ENCODE results near the gene BPIFA2.

The BPIFA2 gene

GRCh38 chr20:33203444-33203843 is 35.5 kb downstream of the BPIFA2 start:
- DNase-seq: no peak

- DNase-seq: peak; percentile 52
These were observed 41.8 kb downstream of the BPIFA2 start for GRCh38 chr20:33209789-33210188.

- DNase-seq: no peak
These were observed 42.4 kb downstream of the BPIFA2 start for GRCh38 chr20:33210371-33210770.

GRCh38 chr20:33211817-33212424 is 44.0 kb downstream of the BPIFA2 start:
- DNase-seq: peak; percentile 53

- DNase-seq: no peak
These were observed 49.1 kb downstream of the BPIFA2 start, which contains the start of gene BPIFA3 for GRCh38 chr20:33217052-33217451. Gene BPIFA3 (plus strand): TSS chr20:33217352. CDS start chr20:33217537, 185 bp downstream.

- no peak for DNase-seq
These were observed 56.4 kb downstream of the BPIFA2 start for GRCh38 chr20:33224399-33224798.

- DNase-seq: peak; percentile 10
These were observed 61.9 kb downstream of the BPIFA2 start for GRCh38 chr20:33229843-33230242.
